Panc1 (cell line): ENCODE measurements around the gene ZNRF3. TPM values are rescaled to one million over a fixed set of nuclear protein-coding genes. Genes with fewer than 3 reads are reported as not detected.

ENCODE experiments used
- ATAC-seq: fragments of 200-7000 bp; cut with Tn5 transposase; 2 replicates; pipeline ENCODE4 v1.9.1; 2020; ENCODE audit warnings: mild to moderate bottlenecking, moderate library complexity
- BruUV-seq: library from RNA; stranded (reverse); fragments of 400-500 nt; replicated peaks from 2 replicates; lab custom pipeline; 2021; lab: Mats Ljungman, UMichigan
- CTCF ChIA-PET: fragments of 300-600 bp; sonication (Branson Sonifier 250); formaldehyde crosslinking; loops from one replicate; lab custom pipeline; 2022; ENCODE audit warnings: antibody characterized with exemption; lab: Charles Lee
- POLR2A ChIA-PET: fragments of 300-600 bp; sonication (Branson Sonifier 250); formaldehyde crosslinking; loops from one replicate; lab custom pipeline; 2022; ENCODE audit warnings: antibody characterized with exemption; lab: Charles Lee
- DNase-seq: peaks from one replicate; pipeline ENCODE4 v3.0.0-alpha.2; 2010; ENCODE audit warnings: low read depth, low spot score
- H3K27ac ChIP-seq: 2 replicates; pipeline ENCODE4 v1.5.1; 2011; ENCODE audit warnings: mild to moderate bottlenecking, low read length, inconsistent platforms
- H3K27me3 ChIP-seq: fragments of 200-500 bp; sonication (Bioruptor generic); 2 replicates; pipeline ENCODE4 v1.6.0; 2014; ENCODE audit warnings: low read length, inconsistent platforms; ENCODE audit not compliant: control insufficient read depth, insufficient read depth
- H3K36me3 ChIP-seq: fragments of 200-500 bp; sonication (Bioruptor generic); 2 replicates; pipeline ENCODE4 v1.5.1; 2014; ENCODE audit warnings: inconsistent platforms, mild to moderate bottlenecking, low read length, moderate library complexity; ENCODE audit not compliant: control insufficient read depth, insufficient read depth
- H3K4me1 ChIP-seq: 2 replicates; pipeline ENCODE4 v1.5.1; 2011; ENCODE audit warnings: inconsistent platforms, mild to moderate bottlenecking, low read length, moderate library complexity; ENCODE audit not compliant: control insufficient read depth, insufficient read depth
- H3K4me3 ChIP-seq, 2 experiments: 2 replicates each; pipeline ENCODE4 v1.5.1; 2011 to 2012; ENCODE audit warnings: low read depth in 2 of 2, low read length in 2 of 2, mild to moderate bottlenecking in 2 of 2, inconsistent platforms in 1 of 2, moderate library complexity in 1 of 2
- H3K9me3 ChIP-seq: fragments of 200-500 bp; sonication (Bioruptor generic); 2 replicates; pipeline ENCODE4 v1.5.1; 2014; ENCODE audit warnings: low read depth, mild to moderate bottlenecking, inconsistent platforms, low read length, moderate library complexity; ENCODE audit not compliant: control insufficient read depth, insufficient read depth
- CTCF ChIP-seq: fragments of 450-650 bp; IDR thresholded peaks from 2 replicates; pipeline ENCODE4 v1.5.1; 2017; ENCODE audit warnings: mild to moderate bottlenecking
- POLR2AphosphoS5 ChIP-seq: IDR thresholded peaks from 2 replicates; pipeline ENCODE4 v1.6.1; 2012; ENCODE audit warnings: mild to moderate bottlenecking, low read depth, low read length, moderate library complexity
- REST ChIP-seq, 2 experiments: IDR thresholded peaks; 2 replicates each; pipeline ENCODE4 v1.6.1; 2011 to 2012; ENCODE audit warnings: low read depth in 2 of 2, control low read depth in 1 of 2, low read length in 1 of 2, mild to moderate bottlenecking in 1 of 2, moderate library complexity in 1 of 2; ENCODE audit not compliant: insufficient read depth in 1 of 2
- SIN3A ChIP-seq: IDR thresholded peaks from 2 replicates; pipeline ENCODE4 v1.6.1; 2012; ENCODE audit warnings: low read depth, mild to moderate bottlenecking, low read length, moderate library complexity, borderline replicate concordance; ENCODE audit not compliant: insufficient read depth
- TCF7L2 ChIP-seq: IDR thresholded peaks from 2 replicates; pipeline ENCODE4 v1.6.1; 2011; ENCODE audit warnings: mild to moderate bottlenecking, low read depth, low read length, inconsistent platforms
- in situ Hi-C: cut with HindIII; loops from 2 replicates; pipeline ENCODE4 v1.10.0; 2016; ENCODE audit warnings: low sequenced_read_pairs, low pct_unique_long_range_greater_than_20kb
- intact Hi-C: fragments of 100-400 bp; cut with micrococcal nuclease; formaldehyde crosslinking; loops from one replicate; pipeline ENCODE4 v1.10.0; 2022; ENCODE audit not compliant: unreplicated experiment
- total RNA-seq: library from RNA; stranded (reverse); gene quantifications from one replicate; pipeline ENCODE4 v1.2.1, GENCODE V29; 2021; ENCODE audit not compliant: unreplicated experiment

Gene ZNRF3
- total RNA-seq, 1 experiment from 2014 or later, result 7.3 TPM

DNA sequence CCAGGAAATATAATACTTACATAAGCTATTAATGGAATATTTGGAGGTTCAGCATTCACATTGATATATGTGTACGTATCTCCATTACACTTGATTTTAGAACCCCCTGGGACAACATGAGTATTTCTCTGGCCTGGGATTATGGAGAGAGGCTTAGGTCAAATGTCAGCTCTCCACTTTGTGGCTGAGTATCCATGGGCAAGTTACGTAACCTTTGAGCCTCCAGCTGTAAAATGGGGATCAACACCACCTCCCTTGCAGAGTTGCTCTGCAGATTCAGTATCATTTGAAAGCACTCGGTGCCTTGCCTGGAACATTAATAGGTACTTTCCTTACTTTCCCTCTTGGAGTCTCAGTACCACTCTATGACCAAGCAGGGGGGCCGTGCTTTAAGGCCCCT, 145.1 kb downstream of the ZNRF3 start:
- Histone ChIP-seq H3K27me3 (no peaks in the 10 kb centered on the region), H3K4me3 (no peak overlapping the region), H3K27ac (no peak overlapping the region), H3K36me3 (no peaks in the 10 kb centered on the region), H3K4me1 (peaks cover 21% of the 10 kb centered on the region), H3K9me3 (no peaks in the 10 kb centered on the region)
- ChIA-PET CTCF (interaction anchor here (1.4 kb wide), 1 partner anchor 12 kb away, joined by 9 read pairs; no protein-coding TSS in a partner anchor), POLR2A (no interaction called here)
- TF ChIP-seq CTCF (no peak), REST (IDR thresholded peaks at IDR 0.05; ENCODE audit: insufficient read depth in 1 of 2, low read depth in 2 of 2, low read length in 1 of 2) (no peak), TCF7L2 (no peak), SIN3A (no peak), POLR2AphosphoS5 (no peak)
- no peak for ATAC-seq
- in situ Hi-C loops (no loop called here), intact Hi-C loops (no loop called here)
- no TSS peak for BruUV-seq
- DNase-seq, result no peak

DNA sequence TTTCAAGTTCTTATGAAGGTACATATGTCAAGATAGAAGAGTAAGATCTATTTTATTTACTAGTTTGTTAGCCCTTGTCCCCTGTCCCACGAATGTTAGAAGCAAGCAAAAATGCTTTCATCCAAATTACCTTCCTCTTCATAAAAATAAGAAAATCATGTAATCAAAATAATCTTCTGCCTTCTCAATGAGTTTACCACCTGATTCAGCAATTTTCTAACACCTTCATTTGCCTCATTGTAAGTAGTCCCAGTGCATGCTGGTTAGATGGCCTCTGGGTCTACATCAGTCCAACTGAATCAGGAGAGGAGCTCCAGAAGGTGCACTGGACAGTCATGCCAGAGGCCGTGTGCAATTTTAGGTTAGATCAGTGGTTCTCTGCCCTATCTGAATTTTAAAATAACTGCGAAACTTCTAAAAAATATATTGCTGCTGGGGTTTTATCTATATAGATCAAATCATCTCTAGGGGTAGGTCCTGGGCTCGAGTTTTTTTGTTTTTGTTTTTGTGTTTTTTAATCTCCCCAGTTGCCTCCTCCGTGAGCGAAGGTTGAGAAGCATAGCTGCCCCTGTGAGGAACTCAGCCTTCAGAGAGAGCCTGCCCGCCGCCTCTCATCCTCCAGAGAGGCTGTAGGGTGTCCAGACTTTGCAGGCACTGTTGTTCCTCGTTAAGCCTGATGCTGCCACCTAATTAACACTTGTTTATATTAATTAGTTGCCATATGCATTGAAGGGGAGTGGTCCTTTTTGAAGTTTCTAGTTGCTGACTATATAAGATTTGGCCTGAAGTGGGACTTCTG, 146.0 kb downstream of the ZNRF3 start:
- peak overlapping the region; percentile 57; the same call in 1 of the 2 replicates for H3K27ac ChIP-seq
- no peak for DNase-seq
- in situ Hi-C loops, result no loop called here
- H3K9me3 ChIP-seq, result no peaks in the 10 kb centered on the region
- POLR2A ChIA-PET, result no interaction called here
- peaks cover 21% of the 10 kb centered on the region for H3K4me1 ChIP-seq
- intact Hi-C loops, result no loop called here
- no TSS peak for BruUV-seq
- H3K36me3 ChIP-seq, result no peaks in the 10 kb centered on the region
- TF ChIP-seq TCF7L2, result no peak
- TF ChIP-seq CTCF, result no peak
- TF ChIP-seq REST (IDR thresholded peaks at IDR 0.05; ENCODE audit: insufficient read depth in 1 of 2, low read depth in 2 of 2, low read length in 1 of 2), result no peak
- no peak for TF ChIP-seq SIN3A
- no peak for TF ChIP-seq POLR2AphosphoS5
- ATAC-seq, result no peak
- CTCF ChIA-PET, result no interaction called here
- no peaks in the 10 kb centered on the region for H3K27me3 ChIP-seq
- H3K4me3 ChIP-seq, result no peak overlapping the region
